GM19238 (cell line): ENCODE data around the gene ABHD17B.

Source experiments
- DNase-seq: peaks from one replicate; pipeline ENCODE4 v3.0.0; 2011; ENCODE audit warnings: low spot score; ENCODE audit not compliant: insufficient read length

ABHD17B gene

GRCh38 chr9:71821405-71821804 is 89.6 kb downstream of the ABHD17B start:
- DNase-seq: no peak

GRCh38 chr9:71820403-71820921 is 90.5 kb downstream of the ABHD17B start:
- no peak for DNase-seq

- DNase-seq: no peak
Measured at GRCh38 chr9:71819115-71819739, 91.8 kb downstream of the ABHD17B start.

DNA sequence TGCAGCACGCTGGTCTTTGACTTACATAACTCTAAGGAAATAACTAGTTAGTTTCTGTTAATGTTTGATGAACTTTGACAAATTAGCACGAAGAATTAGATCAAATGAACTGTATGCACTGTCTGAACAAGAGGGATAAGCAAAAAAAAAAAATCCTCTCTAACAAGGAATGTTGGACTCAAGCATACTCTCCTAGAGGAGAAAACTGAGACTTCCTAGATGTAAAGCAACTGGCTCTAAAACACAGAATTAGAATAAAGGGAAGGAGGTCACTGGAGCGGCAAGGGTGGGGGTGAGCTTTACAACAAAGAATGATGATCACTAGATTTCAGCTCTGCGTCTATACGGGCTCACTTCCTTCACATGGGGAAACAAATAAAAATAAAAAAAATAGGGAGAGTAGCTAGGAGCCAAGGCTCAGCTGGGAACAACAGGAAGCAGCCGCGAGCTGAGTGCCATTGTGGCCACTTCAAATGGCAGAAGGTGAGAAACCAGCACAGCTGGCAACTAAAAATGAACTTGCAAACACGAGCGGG is 94.0 kb downstream of the ABHD17B start:
- DNase-seq: no peak
